Occipital lobe (tissue), 2 donors: ENCODE results near the gene CAMKMT. TPM values are rescaled to one million over a fixed set of nuclear protein-coding genes. Genes with fewer than 3 reads are reported as not detected.

Source experiments
- DNase-seq: peaks from one replicate; lab custom pipeline; 2025; lab: John Stamatoyannopoulos, UW
- total RNA-seq: library from RNA; depleted of rRNA; stranded (reverse); fragments of >200 nt; gene quantifications from one replicate; pipeline ENCODE4 v1.2.3, GENCODE V29; 2014

Gene CAMKMT
- total RNA-seq, 1 donor from 2014 or later: 6.7 TPM

DNA sequence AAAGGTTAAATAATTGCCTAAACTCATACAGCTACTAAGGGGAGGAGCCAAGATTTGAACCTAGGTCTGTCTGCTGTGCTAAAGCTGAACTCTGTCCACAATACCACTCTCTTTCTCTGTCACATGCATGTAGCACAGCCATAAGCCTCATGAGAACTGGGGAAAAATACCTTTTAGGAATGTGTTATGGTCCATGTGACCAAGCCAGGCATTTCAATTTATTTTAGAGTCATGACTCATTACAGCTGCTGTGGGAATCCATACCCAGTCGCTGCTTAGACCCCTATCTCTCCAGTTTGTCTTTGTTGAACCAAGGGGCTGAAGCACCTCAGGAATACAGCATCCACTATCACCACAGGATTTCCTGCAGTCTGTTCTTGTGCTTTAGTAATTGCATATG is 379.8 kb downstream of the CAMKMT start:
- DNase-seq: no peak

GRCh38 chr2:44742057-44742456 is 380.3 kb downstream of the CAMKMT start:
- DNase-seq: no peak

- DNase-seq: no peak
Observed at GRCh38 chr2:44743473-44743872, 381.7 kb downstream of the CAMKMT start.

GRCh38 chr2:44744961-44745892 is 383.5 kb downstream of the CAMKMT start:
- no peak for DNase-seq

GRCh38 chr2:44745922-44746766 is 384.4 kb downstream of the CAMKMT start:
- DNase-seq: no peak

- DNase-seq: no peak
Observed at GRCh38 chr2:44746856-44747615, 385.3 kb downstream of the CAMKMT start.

DNA sequence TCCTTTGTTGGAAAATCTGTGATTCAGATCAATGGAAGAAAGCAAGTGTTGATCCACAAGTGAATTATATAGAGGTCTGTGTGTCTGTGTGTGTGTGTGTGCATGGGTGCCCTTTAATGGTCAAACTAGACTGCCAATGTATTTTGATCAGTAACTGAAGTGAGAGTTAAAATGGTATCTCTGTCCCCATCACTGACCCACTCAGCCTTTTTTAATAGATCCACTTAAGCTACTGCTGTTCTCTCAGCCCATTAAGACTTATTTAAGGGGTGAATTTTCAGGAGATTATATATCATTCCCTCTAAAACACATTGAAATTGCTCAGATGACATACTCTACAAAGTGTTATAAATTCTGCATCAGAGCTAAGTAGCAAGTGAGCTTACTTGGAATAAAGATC is 386.0 kb downstream of the CAMKMT start:
- no peak for DNase-seq

DNA sequence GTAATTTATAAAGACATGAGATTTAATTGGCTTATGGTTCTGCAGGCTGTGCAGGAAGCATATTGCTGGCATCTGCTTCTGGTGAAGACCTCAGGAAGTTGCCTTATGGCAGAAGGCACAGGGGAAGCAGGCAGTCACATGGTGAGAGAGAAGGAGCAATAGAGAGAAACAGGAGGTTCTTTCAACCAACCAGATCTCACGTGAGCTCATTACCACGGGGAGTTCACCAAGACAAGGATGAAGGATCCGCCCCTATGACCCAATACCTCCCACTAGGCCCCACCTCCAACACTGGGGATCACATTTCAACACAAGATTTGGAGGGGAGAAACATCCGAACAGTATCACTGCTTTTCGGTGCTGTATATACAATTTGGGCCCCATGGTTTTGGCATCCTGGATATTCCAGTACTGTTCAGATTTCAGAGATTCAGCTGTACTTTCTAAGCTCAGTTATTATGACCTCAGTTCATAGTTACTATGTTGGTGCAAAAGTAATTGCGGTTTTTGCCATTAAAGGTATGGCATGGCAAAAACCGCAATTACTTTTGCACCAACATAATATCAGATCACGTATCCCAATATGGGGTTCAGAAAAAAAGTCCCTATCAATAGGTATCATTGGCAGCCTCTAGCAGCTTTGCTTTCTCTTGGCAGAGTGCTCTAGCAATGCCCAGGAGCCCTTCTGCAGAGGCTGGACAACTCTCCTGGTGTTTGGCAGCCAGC is 390.2 kb downstream of the CAMKMT start:
- DNase-seq: no peak

- no peak for DNase-seq
Observed at GRCh38 chr2:44752761-44753160, 391.0 kb downstream of the CAMKMT start.

DNA sequence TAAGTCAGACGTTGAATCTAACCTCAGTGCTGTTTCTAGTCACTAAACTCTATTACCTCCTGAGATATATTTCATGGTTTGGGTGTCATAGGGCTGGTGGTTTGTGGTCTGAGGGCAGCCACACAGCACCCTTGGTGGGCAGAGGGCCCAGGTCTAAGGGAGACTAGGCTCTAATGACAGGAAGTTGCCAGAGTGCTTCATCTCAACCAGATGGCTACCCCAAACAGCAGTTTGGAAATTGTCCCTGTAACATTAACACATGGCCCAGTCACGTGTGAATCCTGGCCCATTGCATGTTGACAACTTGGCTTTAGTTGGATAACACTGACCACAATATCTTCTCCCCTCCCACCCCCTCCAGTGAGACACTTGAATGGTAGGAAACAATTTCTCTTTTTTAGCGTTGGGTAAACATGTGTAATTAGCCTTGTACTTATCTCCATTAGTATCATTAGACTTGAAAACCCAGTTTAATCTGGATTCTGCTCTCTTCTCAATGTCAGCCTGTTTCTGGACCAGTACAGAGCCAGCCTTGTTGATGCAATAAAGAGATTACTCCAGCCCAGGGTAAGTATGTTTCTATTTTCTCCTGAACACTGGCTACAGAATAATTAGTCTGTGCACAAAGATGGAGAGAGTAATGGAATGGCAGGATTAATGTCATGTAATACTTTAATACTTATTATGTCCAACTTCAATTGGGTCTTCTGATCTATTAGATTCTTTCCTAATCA is 392.0 kb downstream of the CAMKMT start:
- DNase-seq: no peak

- DNase-seq: no peak
Observed at GRCh38 chr2:44758591-44758990, 396.8 kb downstream of the CAMKMT start.

DNA sequence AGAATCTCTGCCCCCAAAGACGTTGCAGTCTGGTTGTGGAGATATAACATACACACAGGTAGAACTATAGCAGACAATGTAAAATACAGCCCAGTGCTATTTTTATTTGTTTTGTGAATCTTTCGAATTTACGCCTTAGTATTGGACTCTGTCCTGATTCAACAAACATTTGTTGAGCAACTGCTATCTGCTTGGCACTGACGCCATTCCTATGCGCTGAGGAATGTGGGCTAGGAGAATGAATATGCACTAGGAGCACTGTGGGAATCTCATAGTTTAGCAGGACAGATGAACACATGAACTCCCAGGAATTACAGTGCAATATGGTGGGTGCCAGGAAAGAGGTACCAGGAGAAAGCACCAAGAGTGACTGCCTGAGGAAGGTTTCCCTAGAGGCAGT is 398.1 kb downstream of the CAMKMT start:
- DNase-seq: no peak

GRCh38 chr2:44763275-44763782 is 401.6 kb downstream of the CAMKMT start:
- no peak for DNase-seq

DNA sequence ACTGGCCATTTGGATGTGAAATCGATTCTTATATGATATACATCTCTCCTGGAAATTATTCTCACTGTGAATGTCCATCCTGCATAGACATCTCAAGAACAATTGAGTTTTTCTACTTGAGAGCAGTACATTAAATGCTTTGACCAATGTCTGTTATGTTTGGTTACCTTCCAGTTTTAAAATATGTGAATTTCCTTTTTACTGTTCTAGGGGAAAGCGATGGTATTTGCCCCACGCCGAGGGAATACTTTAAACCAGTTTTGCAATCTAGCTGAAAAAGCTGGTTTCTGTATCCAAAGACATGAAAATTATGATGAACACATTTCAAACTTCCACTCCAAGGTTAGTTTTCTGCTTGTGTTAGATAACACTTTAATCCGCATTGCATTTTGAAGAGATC is 404.5 kb downstream of the CAMKMT start:
- DNase-seq: no peak

DNA sequence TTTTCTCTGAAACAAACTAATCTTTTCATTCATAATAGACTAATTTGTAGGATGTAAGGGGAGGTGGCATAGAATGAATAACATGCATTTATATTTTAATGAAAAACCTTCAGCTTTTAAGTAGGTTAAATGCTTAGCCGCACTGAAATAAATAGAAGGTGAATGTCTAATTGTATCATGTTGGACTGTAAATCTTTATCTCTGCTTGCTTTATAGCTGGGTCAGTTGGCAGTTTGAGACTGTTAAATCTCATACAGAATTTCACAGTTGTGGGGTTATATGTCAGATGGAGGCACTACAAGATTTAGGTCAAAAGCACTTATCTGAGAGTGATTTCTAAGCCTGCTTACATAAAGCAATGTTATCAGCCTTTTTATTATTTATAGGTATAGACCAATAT is 405.0 kb downstream of the CAMKMT start:
- DNase-seq: no peak

- DNase-seq: no peak
Observed at GRCh38 chr2:44767691-44768090, 405.9 kb downstream of the CAMKMT start.

DNA sequence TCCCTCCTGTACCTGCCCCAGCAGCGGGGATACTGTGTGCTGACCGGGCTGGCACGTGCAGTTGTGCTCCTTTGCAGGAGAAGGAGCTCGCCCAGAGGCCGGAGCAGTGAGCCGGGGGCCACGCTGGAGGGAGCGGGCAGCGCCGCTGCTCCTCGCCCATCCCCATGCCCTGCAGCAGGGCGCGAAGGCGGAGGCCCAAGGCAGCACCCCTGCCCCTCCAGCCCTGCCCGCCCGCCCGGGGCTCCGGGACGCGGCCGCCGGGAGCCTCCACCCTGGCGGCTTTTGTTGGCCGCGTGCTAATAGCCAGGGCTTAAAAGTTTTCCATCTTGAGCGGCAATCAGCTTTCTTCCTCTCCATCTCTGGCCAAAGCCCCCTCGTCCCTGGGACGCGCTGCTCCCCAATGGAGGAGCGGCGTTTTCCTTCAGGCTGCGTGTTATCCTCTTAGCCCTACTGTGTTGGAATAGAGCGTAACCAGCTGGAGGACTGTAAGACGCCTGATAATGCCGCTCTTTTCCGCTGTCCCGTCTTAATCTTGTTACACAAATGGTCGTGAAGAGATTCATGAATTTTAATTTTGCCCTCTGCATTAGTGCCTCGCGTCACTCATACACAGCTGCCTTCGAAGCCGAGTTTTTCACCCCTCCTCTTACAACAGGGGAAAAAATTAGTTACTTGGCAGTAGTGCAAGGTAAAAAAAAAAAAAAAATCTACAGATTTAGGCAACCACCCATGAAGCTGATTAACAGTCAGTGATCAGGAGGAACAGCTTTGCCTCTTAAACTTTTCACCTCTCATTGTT is 406.9 kb downstream of the CAMKMT start:
- DNase-seq: no peak

- DNase-seq: no peak
Observed at GRCh38 chr2:44769349-44770011, 407.7 kb downstream of the CAMKMT start.
